Measurements from ENCODE around the gene DRG2.

GRCh38 chr17:18043491-18043890 lies 44.3 kb upstream of the DRG2 start:
- no peak for TF ChIP-seq CTCF (IDR thresholded peaks at IDR 0.05)
- TF ChIP-seq POLR2A (IDR thresholded peaks at IDR 0.05) = no peak
- no peak for TF ChIP-seq POLR2AphosphoS5 (IDR thresholded peaks at IDR 0.05)
